Pancreas (tissue), 10 donors: ENCODE data around the gene SORL1-AS1.
"Not testable (repeated sequence)": the region's sequence is repeated elsewhere in the genome, so short reads cannot be mapped to it uniquely, and the experiment has no call there.

Source experiments
- ATAC-seq, 4 donors: fragments of 200-7000 bp; cut with Tn5 transposase; one replicate each; pipeline versions ENCODE4 v1.8.0 to v1.9.1; 2020; ENCODE audit warnings: mild to moderate bottlenecking in 4 of 4, moderate library complexity in 4 of 4
- DNase-seq, 6 donors: peaks; one replicate each; pipeline ENCODE4 v3.0.0-alpha.2; 2020
- FAIRE-seq: peaks from 2 replicates; lab custom pipeline; 2012; peaks lifted over from hg19 to GRCh38; lab: Jason Lieb, UNC
- H3K27ac ChIP-seq, 4 donors: fragments of 200-600 bp; sonication (generic); 1 replicate in 3 of 4; 2 replicates in 1 of 4; pipeline versions ENCODE4 v1.5.0 to v1.8.0; 2020
- H3K27me3 ChIP-seq, 4 donors: fragments of 200-600 bp; one replicate each; pipeline ENCODE4 v1.8.0; 2021
- H3K36me3 ChIP-seq, 3 donors: fragments of 200-600 bp; sonication (generic) in 1 of 3; one replicate each; pipeline versions ENCODE4 v1.5.0 to v1.8.0; 2020 to 2021
- H3K4me1 ChIP-seq, 3 donors: fragments of 200-600 bp; one replicate each; pipeline ENCODE4 v1.8.0; 2021
- H3K4me3 ChIP-seq, 4 donors: fragments of 200-600 bp; sonication (generic) in 2 of 4; one replicate each; pipeline versions ENCODE4 v1.5.0 to v1.8.0; 2020 to 2021
- H3K9me3 ChIP-seq, 4 donors: fragments of 200-600 bp; one replicate each; pipeline ENCODE4 v1.8.0; 2021
- WGBS, 2 donors: extraction: QIAGEN DNeasy Blood & Tissue Kit; methylation state at CpG; one replicate each; pipeline ENCODE4 v1.1.7; 2013; 5-methylcytosine and 5-hydroxymethylcytosine counted together
- intact Hi-C, 3 donors: fragments of 100-400 bp; cut with DNase I; formaldehyde crosslinking; loops; one replicate each; pipeline versions ENCODE4 v1.11.1 to v1.14.2; 2022
- TF ChIP-seq, protein P1 (sequence below), 4 donors: fragments of 200-600 bp; sonication (generic) in 3 of 4; IDR thresholded peaks; one replicate each; pipeline versions ENCODE4 v1.5.0 to v1.8.0; 2021; ENCODE audit warnings: antibody characterized with exemption in 4 of 4
- donor health status: healthy with polysubstance abuse.
- donor health status: DM: no; HTN: no; CAD: no; lungs with moderate emphysema.
- donor health status: DM: no; HTN: no; CAD: no.
- donor health status: control.
- donor health status: control.
- donor health status: Bipolar disorder and iron deficiency.
- donor health status: DM: yes; HTN: yes; CAD: no.
- donor health status: DM: no; HTN: no; CAD: no.
- donor health status: DM: no; HTN: no; CAD: no.
- donor health status: DM: yes; HTN: yes; CAD: no.

Gene SORL1-AS1

DNA sequence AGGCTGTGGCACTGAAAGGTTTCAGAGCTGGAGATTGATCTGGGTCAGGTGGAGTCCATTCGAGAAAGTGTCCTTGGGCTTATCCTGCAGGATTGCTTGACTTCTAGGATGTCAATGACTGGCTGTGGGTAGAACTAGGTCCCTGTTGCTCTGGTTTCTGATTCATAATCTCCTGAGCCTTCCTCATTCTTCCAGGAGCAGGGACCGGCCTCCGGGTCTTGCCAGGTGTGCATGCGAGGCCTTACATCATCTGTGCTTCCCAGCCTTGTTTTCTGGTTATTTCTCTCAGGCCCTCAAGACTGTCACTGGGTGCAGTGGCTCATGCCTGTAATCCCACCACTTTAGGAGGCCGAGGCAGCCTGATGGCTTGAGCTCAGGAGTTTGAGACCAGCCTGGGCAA is 33.3 kb upstream of the SORL1-AS1 start:
- WGBS, 2 donors = 74 to 80% methylated on average over 5 of the region's 5 CpGs

DNA sequence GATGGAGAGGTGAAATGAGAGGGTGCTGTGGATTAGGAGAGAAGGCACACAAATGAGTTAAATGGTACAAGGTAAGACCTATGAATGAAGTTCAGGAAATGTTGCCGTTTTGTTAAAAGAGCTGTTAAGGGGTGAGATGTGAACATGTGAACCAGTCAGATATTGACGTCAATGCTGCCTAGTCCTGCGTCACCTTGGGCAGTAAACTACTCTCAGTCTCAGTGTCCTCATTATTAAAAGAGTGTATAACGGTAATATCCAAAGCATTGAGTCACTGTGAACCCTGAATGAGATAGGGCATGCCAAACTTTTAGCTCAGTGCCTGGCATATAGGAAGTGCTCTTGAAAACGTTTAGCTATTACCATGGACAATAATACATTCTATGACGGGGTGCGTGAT is 32.4 kb upstream of the SORL1-AS1 start:
- Histone ChIP-seq H3K9me3 (no peaks in the 10 kb centered on the region), H3K4me1 (no peaks in the 10 kb centered on the region), H3K27me3 (no peaks in the 10 kb centered on the region), H3K27ac (no peak overlapping the region), H3K36me3 (no peaks in the 10 kb centered on the region), H3K4me3 (no peak overlapping the region)
- WGBS, 2 donors = 73 to 74% methylated on average over 7 of the region's 7 CpGs
- no peak for FAIRE-seq
- DNase-seq = no peak
- TF ChIP-seq, protein P1, sequence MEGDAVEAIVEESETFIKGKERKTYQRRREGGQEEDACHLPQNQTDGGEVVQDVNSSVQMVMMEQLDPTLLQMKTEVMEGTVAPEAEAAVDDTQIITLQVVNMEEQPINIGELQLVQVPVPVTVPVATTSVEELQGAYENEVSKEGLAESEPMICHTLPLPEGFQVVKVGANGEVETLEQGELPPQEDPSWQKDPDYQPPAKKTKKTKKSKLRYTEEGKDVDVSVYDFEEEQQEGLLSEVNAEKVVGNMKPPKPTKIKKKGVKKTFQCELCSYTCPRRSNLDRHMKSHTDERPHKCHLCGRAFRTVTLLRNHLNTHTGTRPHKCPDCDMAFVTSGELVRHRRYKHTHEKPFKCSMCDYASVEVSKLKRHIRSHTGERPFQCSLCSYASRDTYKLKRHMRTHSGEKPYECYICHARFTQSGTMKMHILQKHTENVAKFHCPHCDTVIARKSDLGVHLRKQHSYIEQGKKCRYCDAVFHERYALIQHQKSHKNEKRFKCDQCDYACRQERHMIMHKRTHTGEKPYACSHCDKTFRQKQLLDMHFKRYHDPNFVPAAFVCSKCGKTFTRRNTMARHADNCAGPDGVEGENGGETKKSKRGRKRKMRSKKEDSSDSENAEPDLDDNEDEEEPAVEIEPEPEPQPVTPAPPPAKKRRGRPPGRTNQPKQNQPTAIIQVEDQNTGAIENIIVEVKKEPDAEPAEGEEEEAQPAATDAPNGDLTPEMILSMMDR (IDR thresholded peaks at IDR 0.05) = no peak
- intact Hi-C loops = no loop called here
- no peak for ATAC-seq

More for the DNA sequence above, 33.3 kb upstream of the SORL1-AS1 start:
- Histone ChIP-seq H3K27me3 (no peaks in the 10 kb centered on the region), H3K9me3 (no peaks in the 10 kb centered on the region), H3K4me3 (no peak overlapping the region), H3K36me3 (no peaks in the 10 kb centered on the region), H3K27ac (no peak overlapping the region), H3K4me1 (no peaks in the 10 kb centered on the region)
- DNase-seq (no peak), ATAC-seq (no peak), FAIRE-seq (no peak)
- TF ChIP-seq, protein P1 (IDR thresholded peaks at IDR 0.05) = no peak
- intact Hi-C loops = no loop called here

DNA sequence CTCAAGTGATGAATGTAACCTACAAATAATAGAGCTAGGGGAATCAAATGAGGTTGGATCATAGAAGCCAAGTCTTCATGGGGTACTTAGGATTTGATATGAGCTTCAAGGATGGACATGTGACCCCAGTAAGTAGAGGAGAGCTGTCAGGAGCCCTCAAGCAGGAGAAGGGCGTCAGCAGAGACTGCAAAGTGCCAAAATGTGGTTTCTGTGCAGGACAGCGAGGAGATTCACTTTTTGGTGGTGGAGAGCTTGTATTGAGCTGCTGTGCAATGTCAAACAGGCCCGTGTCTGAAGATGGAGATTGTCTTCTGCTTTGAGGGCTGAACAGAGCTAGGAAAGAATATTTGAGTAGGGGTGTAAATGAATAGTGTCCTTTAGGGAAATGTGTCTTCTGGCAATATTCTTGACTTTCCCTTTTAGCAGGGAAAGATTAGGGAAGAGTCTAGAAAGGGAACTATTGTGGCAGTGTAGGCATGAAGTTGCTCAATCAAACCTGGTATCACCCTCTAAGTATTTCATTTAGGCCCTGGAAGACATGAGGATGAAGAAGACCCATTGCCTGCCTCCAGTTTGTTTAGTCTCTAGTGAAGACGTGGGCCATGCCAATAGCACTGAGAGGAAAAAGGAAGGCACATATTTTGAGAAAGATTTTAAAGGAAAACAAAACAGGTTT is 31.2 kb upstream of the SORL1-AS1 start:
- no peak for ATAC-seq
- intact Hi-C loops = no loop called here
- TF ChIP-seq, protein P1 (IDR thresholded peaks at IDR 0.05) = no peak

DNA sequence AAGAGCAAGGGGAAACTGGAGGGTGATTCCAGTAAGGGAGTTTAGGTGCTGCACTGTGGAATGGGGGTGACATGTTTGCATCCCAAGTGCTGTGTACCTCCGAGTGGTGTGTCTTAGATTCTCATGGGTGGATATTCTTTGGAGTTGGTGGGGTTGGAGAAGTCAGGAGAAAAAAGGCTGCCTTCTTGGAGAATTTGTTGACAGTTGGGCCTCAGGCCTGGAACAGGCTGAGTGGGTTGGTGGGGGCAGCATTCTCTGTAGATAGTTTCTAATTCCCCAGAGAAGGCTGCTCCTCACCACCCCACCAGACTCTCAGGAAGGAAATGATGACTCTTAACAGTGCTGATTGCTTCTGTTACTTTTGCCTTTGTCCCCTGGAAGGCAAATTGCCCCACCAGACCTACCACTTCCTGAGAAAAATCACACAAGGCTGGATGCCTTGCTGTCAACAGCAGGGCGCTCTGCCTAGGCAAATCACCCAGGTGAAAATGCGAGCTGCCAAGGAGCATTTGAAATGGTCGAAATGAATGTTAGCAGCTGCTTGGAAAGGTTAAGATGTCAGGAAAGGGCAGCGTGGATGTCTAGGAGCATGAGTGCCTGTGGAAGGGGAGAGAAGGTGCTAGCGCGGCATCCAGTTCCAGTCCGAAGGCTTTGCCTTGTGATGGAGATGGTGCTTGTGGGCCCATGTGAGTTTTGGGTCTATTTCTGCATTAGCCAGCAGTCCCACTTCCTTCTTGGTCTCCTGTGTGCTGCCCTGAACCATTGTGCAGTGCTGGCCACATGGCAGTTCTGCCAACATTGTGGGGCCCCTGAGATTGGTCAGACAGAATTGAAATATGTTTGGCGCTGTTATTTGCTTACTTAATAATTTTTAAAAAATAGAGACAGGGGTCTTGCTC is 29.7 kb upstream of the SORL1-AS1 start:
- Histone ChIP-seq H3K4me3 (no peak overlapping the region), H3K4me1 (peaks cover 0 to 3% (median 0%) of the 10 kb centered on the region in 3 donors), H3K36me3 (no peaks in the 10 kb centered on the region), H3K27ac (peak overlapping the region in 1 of 4 donors; percentile 19), H3K9me3 (no peaks in the 10 kb centered on the region), H3K27me3 (no peaks in the 10 kb centered on the region)
- TF ChIP-seq, protein P1 (IDR thresholded peaks at IDR 0.05) = no peak
- peak in 3 of 4 donors; percentile 19 to 60 (median 43) for ATAC-seq
- 72 to 80% methylated on average over 9 of the region's 9 CpGs for WGBS, 2 donors
- intact Hi-C loops = no loop called here
- no peak for FAIRE-seq
- DNase-seq = no peak

More for the DNA sequence above, 31.2 kb upstream of the SORL1-AS1 start:
- WGBS, 2 donors = 64 to 74% methylated on average over 4 of the region's 4 CpGs
- H3K4me3 ChIP-seq = no peak overlapping the region
- no peaks in the 10 kb centered on the region for H3K36me3 ChIP-seq
- H3K9me3 ChIP-seq = no peaks in the 10 kb centered on the region
- H3K27ac ChIP-seq = no peak overlapping the region
- DNase-seq (no peak), FAIRE-seq (no peak)
- no peaks in the 10 kb centered on the region for H3K27me3 ChIP-seq
- peaks cover 0 to under 1% (median 0%) of the 10 kb centered on the region in 3 donors for H3K4me1 ChIP-seq

DNA sequence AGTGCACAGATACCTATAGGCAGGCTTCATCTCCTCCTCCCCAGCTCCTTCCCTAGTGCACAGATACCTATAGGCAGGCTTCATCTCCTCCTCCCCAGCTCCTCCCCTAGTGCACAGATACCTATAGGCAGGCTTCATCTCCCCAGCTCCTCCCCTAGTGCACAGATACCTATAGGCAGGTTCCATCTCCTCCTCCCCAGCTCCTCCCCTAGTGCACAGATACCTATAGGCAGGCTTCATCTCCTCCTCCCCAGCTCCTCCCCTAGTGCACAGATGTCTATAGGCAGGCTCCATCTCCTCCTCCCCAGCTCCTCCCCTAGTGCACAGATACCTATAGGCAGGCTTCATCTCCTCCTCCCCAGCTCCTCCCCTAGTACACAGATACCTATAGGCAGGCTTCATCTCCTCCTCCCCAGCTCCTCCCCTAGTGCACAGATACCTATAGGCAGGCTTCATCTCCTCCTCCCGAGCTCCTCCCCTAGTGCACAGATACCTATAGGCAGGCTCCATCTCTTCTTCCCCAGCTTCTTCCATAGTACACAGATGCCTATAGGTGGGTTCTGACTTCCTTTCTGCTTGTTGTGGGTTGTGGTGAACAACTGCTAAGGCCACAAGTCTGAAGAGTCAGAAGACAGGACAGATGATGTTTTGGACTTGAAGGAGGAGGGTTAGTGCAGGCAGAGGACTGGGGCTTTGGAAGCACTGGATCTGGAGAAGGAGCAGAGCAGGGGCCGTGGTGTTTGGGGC is 28.9 kb upstream of the SORL1-AS1 start:
- H3K27me3 ChIP-seq, ATAC-seq, DNase-seq, intact Hi-C loops, H3K36me3 ChIP-seq, H3K4me1 ChIP-seq, H3K4me3 ChIP-seq, FAIRE-seq, H3K27ac ChIP-seq, H3K9me3 ChIP-seq: not testable (repeated sequence)
- WGBS, 2 donors = 56 to 64% methylated on average over 2 of the region's 2 CpGs
